Measurements from ENCODE around the gene SMS. TPM values are rescaled to one million over a fixed set of nuclear protein-coding genes. Genes with fewer than 3 reads are reported as not detected.

The SMS gene
- total and polyA plus RNA-seq, 2 donors (not counting 1 experiment from before 2014, with no cell fraction given), result 7.0 to 30.5 TPM

GRCh38 chrX:22032506-22032905 lies 92.0 kb downstream of the SMS start:
- TF ChIP-seq CTCF (IDR thresholded peaks at IDR 0.05) (no peak), EZH2 (IDR thresholded peaks at IDR 0.05; ENCODE audit: borderline replicate concordance, insufficient read depth, low read depth, low read length, poor library complexity, severe bottlenecking) (no peak)
- Histone ChIP-seq H3K4me3 (ENCODE audit: control extremely low read depth in 1 of 5, extremely low read depth in 1 of 5, insufficient read depth in 1 of 5, low read depth in 2 of 5, low read length in 4 of 5) (no peak overlapping the region), H3K9ac (ENCODE audit: low read length) (no peak overlapping the region), H3K4me2 (replicated peaks; ENCODE audit: low read depth, low read length, poor library complexity, severe bottlenecking) (no peak overlapping the region), H3K27ac (ENCODE audit: low read length in 2 of 2) (peak overlapping the region in 1 of 2 donors; percentile 1), H2AFZ (ENCODE audit: insufficient read depth, low read depth, low read length, poor library complexity, severe bottlenecking) (no peak overlapping the region), H3K9me3 (ENCODE audit: control extremely low read depth in 1 of 3, control insufficient read depth in 2 of 3, insufficient read depth in 1 of 3, low read length in 2 of 3) (no peaks in the 10 kb centered on the region), H3K79me2 (ENCODE audit: control insufficient read depth, insufficient read depth, low read length) (no peaks in the 10 kb centered on the region), H3K36me3 (replicated peaks in 1 of 2; ENCODE audit: control extremely low read depth in 1 of 2, control insufficient read depth in 1 of 2, extremely low read depth in 1 of 2, insufficient read depth in 2 of 2, low read length in 1 of 2) (no peaks in the 10 kb centered on the region), H3K27me3 (replicated peaks in 1 of 4; ENCODE audit: control extremely low read depth in 1 of 4, control insufficient read depth in 3 of 4, insufficient read depth in 4 of 4, low read length in 3 of 4) (no peaks in the 10 kb centered on the region), H3K4me1 (ENCODE audit: control insufficient read depth in 2 of 2, insufficient read depth in 2 of 2, low read length in 2 of 2) (peaks cover 17 to 23% of the 10 kb centered on the region in 2 donors), H4K20me1 (ENCODE audit: control insufficient read depth, insufficient read depth, low read length, poor library complexity, severe bottlenecking) (no peaks in the 10 kb centered on the region)
- WGBS (ENCODE audit: insufficient coverage), result no CpG with 5 or more reads among the region's 6 CpGs
- intact Hi-C loops (cut with micrococcal nuclease), result no loop called here
- CTCF ChIA-PET, result no interaction called here
- Mint-ChIP-seq H3K9me3 (ENCODE audit: insufficient read depth) (no peaks in the 10 kb centered on the region), H3K27ac (no peak overlapping the region), H3K4me1 (peaks cover 23% of the 10 kb centered on the region), H3K27me3 (no peaks in the 10 kb centered on the region), H3K4me3 (no peak overlapping the region)
- DNase-seq (no peak), ATAC-seq (ENCODE audit: low read depth) (no peak)
- POLR2A ChIA-PET, result no interaction called here

- DNase-seq (no peak), ATAC-seq (ENCODE audit: low read depth) (no peak)
- Histone ChIP-seq H3K79me2 (ENCODE audit: control insufficient read depth, insufficient read depth, low read length) (no peaks in the 10 kb centered on the region), H3K27me3 (replicated peaks in 1 of 4; ENCODE audit: control extremely low read depth in 1 of 4, control insufficient read depth in 3 of 4, insufficient read depth in 4 of 4, low read length in 3 of 4) (no peaks in the 10 kb centered on the region), H3K4me3 (ENCODE audit: control extremely low read depth in 1 of 5, extremely low read depth in 1 of 5, insufficient read depth in 1 of 5, low read depth in 2 of 5, low read length in 4 of 5) (no peak overlapping the region), H2AFZ (ENCODE audit: insufficient read depth, low read depth, low read length, poor library complexity, severe bottlenecking) (no peak overlapping the region), H3K9ac (ENCODE audit: low read length) (no peak overlapping the region), H3K4me1 (ENCODE audit: control insufficient read depth in 2 of 2, insufficient read depth in 2 of 2, low read length in 2 of 2) (peaks cover 17 to 23% of the 10 kb centered on the region in 2 donors), H4K20me1 (ENCODE audit: control insufficient read depth, insufficient read depth, low read length, poor library complexity, severe bottlenecking) (no peaks in the 10 kb centered on the region), H3K4me2 (replicated peaks; ENCODE audit: low read depth, low read length, poor library complexity, severe bottlenecking) (no peak overlapping the region), H3K36me3 (replicated peaks in 1 of 2; ENCODE audit: control extremely low read depth in 1 of 2, control insufficient read depth in 1 of 2, extremely low read depth in 1 of 2, insufficient read depth in 2 of 2, low read length in 1 of 2) (no peaks in the 10 kb centered on the region), H3K27ac (ENCODE audit: low read length in 2 of 2) (no peak overlapping the region), H3K9me3 (ENCODE audit: control extremely low read depth in 1 of 3, control insufficient read depth in 2 of 3, insufficient read depth in 1 of 3, low read length in 2 of 3) (no peaks in the 10 kb centered on the region)
- no peaks in the 10 kb centered on the region for H3K9me3 Mint-ChIP-seq (ENCODE audit: insufficient read depth)
- no peaks in the 10 kb centered on the region for H3K27me3 Mint-ChIP-seq
- intact Hi-C loops (cut with micrococcal nuclease), result no loop called here
- ChIA-PET POLR2A (no interaction called here), CTCF (no interaction called here)
- H3K4me3 Mint-ChIP-seq, result no peak overlapping the region
- H3K27ac Mint-ChIP-seq, result no peak overlapping the region
- no CpG with 5 or more reads among the region's 5 CpGs for whole genome bisulfite sequencing (ENCODE audit: insufficient coverage)
- peaks cover 23% of the 10 kb centered on the region for H3K4me1 Mint-ChIP-seq
- no peak for TF ChIP-seq EZH2 (IDR thresholded peaks at IDR 0.05; ENCODE audit: borderline replicate concordance, insufficient read depth, low read depth, low read length, poor library complexity, severe bottlenecking)
- no peak for TF ChIP-seq CTCF (IDR thresholded peaks at IDR 0.05)
Measured at GRCh38 chrX:22033818-22034217, 93.3 kb downstream of the SMS start.

Data from B cell (primary cell).